GM11168 (cell line): ENCODE measurements around the gene STPG2.

Source experiments
- in situ Hi-C: fragments of 300-500 bp; cut with MboI; formaldehyde crosslinking; loops from one replicate; pipeline ENCODE4 v1.12.0; 2022; ENCODE audit warnings: low sequenced_read_pairs; ENCODE audit not compliant: unreplicated experiment

STPG2 gene

GRCh38 chr4:98143001-98143899 is at the start of gene STPG2:
STPG2 (minus strand) TSS chr4:98143476.
- in situ Hi-C loops: no loop called here

- in situ Hi-C loops: no loop called here
Measured at GRCh38 chr4:98185279-98185678, 42.0 kb upstream of the STPG2 start.

GRCh38 chr4:98181809-98182208 is 38.5 kb upstream of the STPG2 start:
- in situ Hi-C loops: no loop called here

- in situ Hi-C loops: no loop called here
Measured at GRCh38 chr4:98179951-98180350, 36.7 kb upstream of the STPG2 start.

- in situ Hi-C loops: no loop called here
Measured at GRCh38 chr4:98176531-98176930, 33.3 kb upstream of the STPG2 start.

GRCh38 chr4:98170035-98170434 is 26.8 kb upstream of the STPG2 start:
- in situ Hi-C loops: loop anchor here (25.0 kb wide), 1 partner anchor 892 kb away; no protein-coding TSS in a partner anchor

- in situ Hi-C loops: loop anchor here (25.0 kb wide), 1 partner anchor 896 kb away; no protein-coding TSS in a partner anchor
Measured at GRCh38 chr4:98166731-98167041, 23.4 kb upstream of the STPG2 start.

- in situ Hi-C loops: loop anchor here (25.0 kb wide), 1 partner anchor 896 kb away; no protein-coding TSS in a partner anchor
Measured at GRCh38 chr4:98166025-98166730, 22.9 kb upstream of the STPG2 start.

- in situ Hi-C loops: loop anchor here (25.0 kb wide), 1 partner anchor 900 kb away; no protein-coding TSS in a partner anchor
Measured at GRCh38 chr4:98162696-98163095, 19.4 kb upstream of the STPG2 start.

GRCh38 chr4:98151145-98151924 is 8.1 kb upstream of the STPG2 start:
- in situ Hi-C loops: loop anchor here (25.0 kb wide), 1 partner anchor 911 kb away; no protein-coding TSS in a partner anchor

- in situ Hi-C loops: loop anchor here (25.0 kb wide), 1 partner anchor 912 kb away; no protein-coding TSS in a partner anchor
Measured at GRCh38 chr4:98150092-98150761, 7.0 kb upstream of the STPG2 start.

GRCh38 chr4:98148856-98149255 is 5.6 kb upstream of the STPG2 start:
- in situ Hi-C loops: no loop called here

GRCh38 chr4:98126141-98126540 is 17.1 kb downstream of the STPG2 start:
- in situ Hi-C loops: no loop called here

GRCh38 chr4:98125585-98125984 is 17.7 kb downstream of the STPG2 start:
- in situ Hi-C loops: no loop called here

- in situ Hi-C loops: no loop called here
Measured at GRCh38 chr4:98117363-98117762, 25.9 kb downstream of the STPG2 start.

- in situ Hi-C loops: no loop called here
Measured at GRCh38 chr4:98113012-98113411, 30.3 kb downstream of the STPG2 start.

- in situ Hi-C loops: no loop called here
Measured at GRCh38 chr4:98110929-98111328, 32.3 kb downstream of the STPG2 start.

- in situ Hi-C loops: no loop called here
Measured at GRCh38 chr4:98110214-98110613, 33.1 kb downstream of the STPG2 start.

- in situ Hi-C loops: no loop called here
Measured at GRCh38 chr4:98102660-98103059, 40.6 kb downstream of the STPG2 start.

- in situ Hi-C loops: no loop called here
Measured at GRCh38 chr4:98101988-98102387, 41.3 kb downstream of the STPG2 start.
